ENCODE data around the gene ATAD2B. TPM values are rescaled to one million over a fixed set of nuclear protein-coding genes. Genes with fewer than 3 reads are reported as not detected.

Gene ATAD2B
- total and polyA plus RNA-seq, 2 donors (not counting 1 experiment from before 2014, with no cell fraction given): 3.6 to 11.4 TPM

- Histone ChIP-seq H3K27ac (ENCODE audit: insufficient read depth, low read length) (no peak overlapping the region), H3K9me3 (ENCODE audit: control insufficient read depth, insufficient read depth, low read depth, low read length) (no peaks in the 10 kb centered on the region), H3K9ac (ENCODE audit: insufficient read depth, low read length) (no peak overlapping the region), H3K79me2 (ENCODE audit: control insufficient read depth, insufficient read depth, low read length) (no peaks in the 10 kb centered on the region), H4K20me1 (ENCODE audit: control insufficient read depth, extremely low read depth, insufficient read depth, low read length) (no peaks in the 10 kb centered on the region), H3K27me3 (ENCODE audit: control insufficient read depth, insufficient read depth, low read length) (no peaks in the 10 kb centered on the region), H2AFZ (ENCODE audit: low read length) (no peak overlapping the region), H3K4me3 (replicated peaks in 1 of 4; ENCODE audit: control extremely low read depth in 1 of 4, insufficient read depth in 1 of 4, low read depth in 3 of 4, low read length in 4 of 4) (no peak overlapping the region), H3K4me1 (ENCODE audit: control insufficient read depth, extremely low read depth, insufficient read depth, low read length) (no peaks in the 10 kb centered on the region), H3K36me3 (ENCODE audit: control insufficient read depth, insufficient read depth, low read length) (no peaks in the 10 kb centered on the region), H3K4me2 (ENCODE audit: extremely low read depth, insufficient read depth, low read length) (no peak overlapping the region)
- TF ChIP-seq EZH2 (IDR thresholded peaks at IDR 0.05; ENCODE audit: low read length, missing control alignments) (no peak), CTCF (conservative IDR thresholded peaks at IDR 0.05 in 1 of 2, IDR thresholded peaks at IDR 0.05 in 1 of 2; ENCODE audit: low read depth in 1 of 2, low read length in 2 of 2) (no peak)
- no peak for DNase-seq (ENCODE audit: low read depth in 2 of 2)
Observed at GRCh38 chr2:23934259-23934658, 7.3 kb upstream of the ATAD2B start.

GRCh38 chr2:23926290-23926749 is 603 bp downstream of the ATAD2B start:
- no peaks in the 10 kb centered on the region for H3K36me3 ChIP-seq (ENCODE audit: control insufficient read depth, insufficient read depth, low read length)
- peaks cover 50% of the 10 kb centered on the region for H3K79me2 ChIP-seq (ENCODE audit: control insufficient read depth, insufficient read depth, low read length)
- H3K4me3 ChIP-seq (replicated peaks in 1 of 4; ENCODE audit: control extremely low read depth in 1 of 4, insufficient read depth in 1 of 4, low read depth in 3 of 4, low read length in 4 of 4): peak overlapping the region; percentile 71 to 97 (median 77)
- TF ChIP-seq EZH2 (IDR thresholded peaks at IDR 0.05; ENCODE audit: low read length, missing control alignments) (no peak), CTCF (conservative IDR thresholded peaks at IDR 0.05 in 1 of 2, IDR thresholded peaks at IDR 0.05 in 1 of 2; ENCODE audit: low read depth in 1 of 2, low read length in 2 of 2) (no peak)
- peak overlapping the region; percentile 91 for H3K27ac ChIP-seq (ENCODE audit: insufficient read depth, low read length)
- no peaks in the 10 kb centered on the region for H4K20me1 ChIP-seq (ENCODE audit: control insufficient read depth, extremely low read depth, insufficient read depth, low read length)
- peak overlapping the region; percentile 88 for H2AFZ ChIP-seq (ENCODE audit: low read length)
- peaks cover 2% of the 10 kb centered on the region for H3K4me1 ChIP-seq (ENCODE audit: control insufficient read depth, extremely low read depth, insufficient read depth, low read length)
- DNase-seq (ENCODE audit: low read depth in 2 of 2): no peak
- no peaks in the 10 kb centered on the region for H3K27me3 ChIP-seq (ENCODE audit: control insufficient read depth, insufficient read depth, low read length)
- no peaks in the 10 kb centered on the region for H3K9me3 ChIP-seq (ENCODE audit: control insufficient read depth, insufficient read depth, low read depth, low read length)
- H3K4me2 ChIP-seq (ENCODE audit: extremely low read depth, insufficient read depth, low read length): peak overlapping the region; percentile 87
- H3K9ac ChIP-seq (ENCODE audit: insufficient read depth, low read length): peak overlapping the region; percentile 98

- Histone ChIP-seq H3K79me2 (ENCODE audit: control insufficient read depth, insufficient read depth, low read length) (peaks cover 54% of the 10 kb centered on the region), H3K4me3 (replicated peaks in 1 of 4; ENCODE audit: control extremely low read depth in 1 of 4, insufficient read depth in 1 of 4, low read depth in 3 of 4, low read length in 4 of 4) (peak overlapping the region; percentile 71 to 97 (median 77)), H3K27me3 (ENCODE audit: control insufficient read depth, insufficient read depth, low read length) (no peaks in the 10 kb centered on the region), H4K20me1 (ENCODE audit: control insufficient read depth, extremely low read depth, insufficient read depth, low read length) (no peaks in the 10 kb centered on the region), H3K27ac (ENCODE audit: insufficient read depth, low read length) (peak overlapping the region; percentile 91), H3K4me2 (ENCODE audit: extremely low read depth, insufficient read depth, low read length) (peak overlapping the region; percentile 87), H3K9ac (ENCODE audit: insufficient read depth, low read length) (peak overlapping the region; percentile 98), H3K36me3 (ENCODE audit: control insufficient read depth, insufficient read depth, low read length) (no peaks in the 10 kb centered on the region), H2AFZ (ENCODE audit: low read length) (peak overlapping the region; percentile 24), H3K9me3 (ENCODE audit: control insufficient read depth, insufficient read depth, low read depth, low read length) (no peaks in the 10 kb centered on the region), H3K4me1 (ENCODE audit: control insufficient read depth, extremely low read depth, insufficient read depth, low read length) (peaks cover 2% of the 10 kb centered on the region)
- TF ChIP-seq CTCF (conservative IDR thresholded peaks at IDR 0.05 in 1 of 2, IDR thresholded peaks at IDR 0.05 in 1 of 2; ENCODE audit: low read depth in 1 of 2, low read length in 2 of 2) (no peak), EZH2 (IDR thresholded peaks at IDR 0.05; ENCODE audit: low read length, missing control alignments) (no peak)
- DNase-seq (ENCODE audit: low read depth in 2 of 2): peak; percentile 64 to 71
Observed at GRCh38 chr2:23925702-23926289, 1.1 kb downstream of the ATAD2B start.

Data from fibroblast of lung (primary cell).